GM18505 (cell line): Measurements from ENCODE around the gene OPCML.

Source experiments
- ATAC-seq: cut with Tn5 transposase; IDR thresholded peaks from one replicate; pipeline ENCODE4 v1.9.1; 2021; ENCODE audit not compliant: unreplicated experiment
- POLR2A ChIP-seq: IDR thresholded peaks from 4 replicates; pipeline ENCODE4 v1.6.1; 2011; ENCODE audit warnings: borderline replicate concordance; ENCODE audit not compliant: insufficient read depth, insufficient read length; ENCODE audit errors: extremely low read depth

The OPCML gene

GRCh38 chr11:133136376-133136775 is 395.9 kb downstream of the OPCML start:
- no peak for TF ChIP-seq POLR2A
- no peak for ATAC-seq

GRCh38 chr11:133134314-133135173 is 397.8 kb downstream of the OPCML start:
- no peak for TF ChIP-seq POLR2A
- ATAC-seq, result peak; percentile 95

GRCh38 chr11:133133606-133134005 is 398.7 kb downstream of the OPCML start:
- TF ChIP-seq POLR2A, result no peak
- ATAC-seq, result no peak

GRCh38 chr11:133133050-133133449 is 399.3 kb downstream of the OPCML start:
- TF ChIP-seq POLR2A, result no peak
- no peak for ATAC-seq

GRCh38 chr11:133127741-133128140 is 404.6 kb downstream of the OPCML start:
- TF ChIP-seq POLR2A, result no peak
- no peak for ATAC-seq

- ATAC-seq, result no peak
- TF ChIP-seq POLR2A, result no peak
Observed at GRCh38 chr11:133123796-133124195, 408.5 kb downstream of the OPCML start.

GRCh38 chr11:133123366-133123765 is 408.9 kb downstream of the OPCML start:
- no peak for ATAC-seq
- TF ChIP-seq POLR2A, result no peak

- no peak for ATAC-seq
- TF ChIP-seq POLR2A, result no peak
Observed at GRCh38 chr11:133122256-133122655, 410.0 kb downstream of the OPCML start.

GRCh38 chr11:133118563-133119268 is 413.6 kb downstream of the OPCML start:
- TF ChIP-seq POLR2A, result no peak
- no peak for ATAC-seq

GRCh38 chr11:133115099-133115498 is 417.2 kb downstream of the OPCML start:
- no peak for TF ChIP-seq POLR2A
- ATAC-seq, result no peak

GRCh38 chr11:133107763-133108162 is 424.5 kb downstream of the OPCML start:
- no peak for TF ChIP-seq POLR2A
- no peak for ATAC-seq

GRCh38 chr11:133107136-133107535 is 425.2 kb downstream of the OPCML start:
- no peak for TF ChIP-seq POLR2A
- ATAC-seq, result no peak

- no peak for ATAC-seq
- no peak for TF ChIP-seq POLR2A
Observed at GRCh38 chr11:133106417-133106816, 425.9 kb downstream of the OPCML start.
